Left renal pelvis (tissue), 4 donors: ENCODE data around the gene KIF5B. TPM values are rescaled to one million over a fixed set of nuclear protein-coding genes. Genes with fewer than 3 reads are reported as not detected.
"Not testable (repeated sequence)": the region's sequence is repeated elsewhere in the genome, so short reads cannot be mapped to it uniquely, and the experiment has no call there.

Source experiments
- DNase-seq, 4 donors: peaks; one replicate each; pipeline ENCODE4 v3.0.0-alpha.2; 2013; ENCODE audit warnings: low read depth in 4 of 4, low spot score in 3 of 4
- polyA plus RNA-seq, 4 donors: library from polyadenylated mRNA; unstranded; fragments of 120-200 nt; gene quantifications; one replicate each; pipeline ENCODE4 v1.2.1, GENCODE V29; 2013; ENCODE audit not compliant: insufficient read length in 4 of 4

KIF5B gene
- polyA plus RNA-seq, 4 donors, result 126 to 171 (median 147) TPM

- not testable (repeated sequence) for DNase-seq
Observed at GRCh38 chr10:31969847-31970246, 86.4 kb downstream of the KIF5B start.

GRCh38 chr10:31963589-31963980 lies 92.6 kb downstream of the KIF5B start:
- no peak for DNase-seq

GRCh38 chr10:31962826-31963588 lies 93.2 kb downstream of the KIF5B start:
- no peak for DNase-seq

- DNase-seq, result no peak
Observed at GRCh38 chr10:31961277-31962074, 94.7 kb downstream of the KIF5B start.

- no peak for DNase-seq
Observed at GRCh38 chr10:31959461-31960173, 96.6 kb downstream of the KIF5B start.

Other genes starting within 250 kb of the KIF5B start
- 10 to 100 TPM; 22.0 to 44.6 (median 40.0) TPM for gene ARHGAP12, start 127.6 kb downstream of the KIF5B start, polyA plus RNA-seq